ENCODE measurements around the gene ASCL4. TPM values are rescaled to one million over a fixed set of nuclear protein-coding genes. Genes with fewer than 3 reads are reported as not detected.

ASCL4 gene
- total and polyA plus RNA-seq, 2 donors (not counting 1 experiment from before 2014, with no cell fraction given): not detected

DNA sequence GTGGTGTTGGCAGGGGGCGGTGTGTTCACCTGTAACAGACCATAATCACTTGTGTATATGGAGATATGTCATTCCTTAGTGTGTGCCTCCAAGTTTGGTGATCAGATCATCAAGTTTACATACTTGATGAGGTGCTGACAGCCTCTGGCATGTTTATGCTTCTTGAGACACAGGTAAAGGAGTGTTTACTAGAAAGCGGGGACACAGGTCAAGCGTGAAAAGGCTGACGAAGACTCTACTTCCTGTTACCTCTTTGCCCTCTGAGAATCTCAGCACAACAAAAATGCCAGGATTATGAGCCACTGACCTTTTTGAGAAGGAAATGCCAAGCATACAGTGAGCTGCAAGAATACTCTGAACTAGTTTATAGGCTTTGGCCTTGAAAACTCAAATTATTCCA, 43.1 kb upstream of the ASCL4 start:
- Histone ChIP-seq H3K4me3 (replicated peaks in 1 of 4; ENCODE audit: control extremely low read depth in 1 of 4, insufficient read depth in 1 of 4, low read depth in 3 of 4, low read length in 4 of 4) (no peak overlapping the region), H3K9me3 (ENCODE audit: control insufficient read depth, insufficient read depth, low read depth, low read length) (no peaks in the 10 kb centered on the region), H3K4me2 (ENCODE audit: extremely low read depth, insufficient read depth, low read length) (no peak overlapping the region), H3K36me3 (ENCODE audit: control insufficient read depth, insufficient read depth, low read length) (peaks cover 7% of the 10 kb centered on the region), H3K79me2 (ENCODE audit: control insufficient read depth, insufficient read depth, low read length) (no peaks in the 10 kb centered on the region), H3K27me3 (ENCODE audit: control insufficient read depth, insufficient read depth, low read length) (no peaks in the 10 kb centered on the region), H3K9ac (ENCODE audit: insufficient read depth, low read length) (no peak overlapping the region), H3K4me1 (ENCODE audit: control insufficient read depth, extremely low read depth, insufficient read depth, low read length) (no peaks in the 10 kb centered on the region), H4K20me1 (ENCODE audit: control insufficient read depth, extremely low read depth, insufficient read depth, low read length) (no peaks in the 10 kb centered on the region), H3K27ac (ENCODE audit: insufficient read depth, low read length) (no peak overlapping the region), H2AFZ (ENCODE audit: low read length) (no peak overlapping the region)
- TF ChIP-seq EZH2 (IDR thresholded peaks at IDR 0.05; ENCODE audit: low read length, missing control alignments): no peak
- TF ChIP-seq, protein P1, sequence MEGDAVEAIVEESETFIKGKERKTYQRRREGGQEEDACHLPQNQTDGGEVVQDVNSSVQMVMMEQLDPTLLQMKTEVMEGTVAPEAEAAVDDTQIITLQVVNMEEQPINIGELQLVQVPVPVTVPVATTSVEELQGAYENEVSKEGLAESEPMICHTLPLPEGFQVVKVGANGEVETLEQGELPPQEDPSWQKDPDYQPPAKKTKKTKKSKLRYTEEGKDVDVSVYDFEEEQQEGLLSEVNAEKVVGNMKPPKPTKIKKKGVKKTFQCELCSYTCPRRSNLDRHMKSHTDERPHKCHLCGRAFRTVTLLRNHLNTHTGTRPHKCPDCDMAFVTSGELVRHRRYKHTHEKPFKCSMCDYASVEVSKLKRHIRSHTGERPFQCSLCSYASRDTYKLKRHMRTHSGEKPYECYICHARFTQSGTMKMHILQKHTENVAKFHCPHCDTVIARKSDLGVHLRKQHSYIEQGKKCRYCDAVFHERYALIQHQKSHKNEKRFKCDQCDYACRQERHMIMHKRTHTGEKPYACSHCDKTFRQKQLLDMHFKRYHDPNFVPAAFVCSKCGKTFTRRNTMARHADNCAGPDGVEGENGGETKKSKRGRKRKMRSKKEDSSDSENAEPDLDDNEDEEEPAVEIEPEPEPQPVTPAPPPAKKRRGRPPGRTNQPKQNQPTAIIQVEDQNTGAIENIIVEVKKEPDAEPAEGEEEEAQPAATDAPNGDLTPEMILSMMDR (conservative IDR thresholded peaks at IDR 0.05 in 1 of 2, IDR thresholded peaks at IDR 0.05 in 1 of 2; ENCODE audit: low read depth in 1 of 2, low read length in 2 of 2): no peak
- DNase-seq (ENCODE audit: low read depth in 2 of 2): no peak

DNA sequence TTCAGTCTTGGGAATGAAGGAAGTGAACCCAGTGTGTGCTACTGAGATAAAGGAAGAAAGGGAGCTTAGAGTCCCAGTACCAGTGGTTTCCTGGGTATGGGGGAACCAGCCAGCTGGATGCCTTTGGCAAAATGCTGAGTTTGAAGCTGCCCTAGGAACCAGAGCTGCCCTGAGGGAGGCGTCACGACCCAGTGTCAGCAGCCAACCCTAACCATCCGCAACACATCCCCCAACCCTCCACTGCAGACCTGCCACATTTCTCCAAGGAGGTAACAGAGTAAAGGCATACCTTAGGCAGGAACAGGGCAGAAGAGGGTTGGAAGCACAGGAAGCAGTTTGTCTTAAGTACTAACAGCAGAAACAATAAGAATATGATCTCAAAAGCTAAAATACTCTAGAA, 42.1 kb upstream of the ASCL4 start:
- Histone ChIP-seq H3K79me2 (ENCODE audit: control insufficient read depth, insufficient read depth, low read length) (no peaks in the 10 kb centered on the region), H3K9ac (ENCODE audit: insufficient read depth, low read length) (no peak overlapping the region), H3K27me3 (ENCODE audit: control insufficient read depth, insufficient read depth, low read length) (no peaks in the 10 kb centered on the region), H3K9me3 (ENCODE audit: control insufficient read depth, insufficient read depth, low read depth, low read length) (no peaks in the 10 kb centered on the region), H4K20me1 (ENCODE audit: control insufficient read depth, extremely low read depth, insufficient read depth, low read length) (no peaks in the 10 kb centered on the region), H3K4me2 (ENCODE audit: extremely low read depth, insufficient read depth, low read length) (no peak overlapping the region), H3K4me1 (ENCODE audit: control insufficient read depth, extremely low read depth, insufficient read depth, low read length) (no peaks in the 10 kb centered on the region), H2AFZ (ENCODE audit: low read length) (no peak overlapping the region), H3K27ac (ENCODE audit: insufficient read depth, low read length) (no peak overlapping the region), H3K4me3 (replicated peaks in 1 of 4; ENCODE audit: control extremely low read depth in 1 of 4, insufficient read depth in 1 of 4, low read depth in 3 of 4, low read length in 4 of 4) (no peak overlapping the region), H3K36me3 (ENCODE audit: control insufficient read depth, insufficient read depth, low read length) (peaks cover 12% of the 10 kb centered on the region)
- no peak for TF ChIP-seq EZH2 (IDR thresholded peaks at IDR 0.05; ENCODE audit: low read length, missing control alignments)
- TF ChIP-seq, protein P1 (conservative IDR thresholded peaks at IDR 0.05 in 1 of 2, IDR thresholded peaks at IDR 0.05 in 1 of 2; ENCODE audit: low read depth in 1 of 2, low read length in 2 of 2): no peak
- DNase-seq (ENCODE audit: low read depth in 2 of 2): no peak

DNA sequence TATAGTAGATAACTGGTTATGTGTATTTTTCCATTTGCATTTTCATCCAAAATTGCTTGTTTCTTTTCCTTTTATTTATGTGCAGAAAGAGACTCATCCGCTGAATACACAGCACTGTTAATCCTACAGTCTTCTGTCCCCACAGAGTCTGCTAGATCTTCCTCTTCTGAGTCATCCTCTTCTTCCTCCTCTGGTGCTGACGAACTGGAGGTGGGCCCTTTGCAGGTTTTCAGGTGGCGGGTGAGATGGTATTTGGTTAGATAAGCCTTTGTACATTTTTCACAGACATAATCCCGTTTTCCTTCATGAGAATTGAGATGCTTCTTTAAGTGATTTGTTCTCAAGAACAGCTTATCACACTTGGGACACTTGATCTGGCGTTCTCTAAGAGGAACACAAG, 40.4 kb upstream of the ASCL4 start:
- Histone ChIP-seq H3K36me3 (ENCODE audit: control insufficient read depth, insufficient read depth, low read length) (peaks cover 16% of the 10 kb centered on the region), H3K27ac (ENCODE audit: insufficient read depth, low read length) (no peak overlapping the region), H3K4me3 (replicated peaks in 1 of 4; ENCODE audit: control extremely low read depth in 1 of 4, insufficient read depth in 1 of 4, low read depth in 3 of 4, low read length in 4 of 4) (no peak overlapping the region), H4K20me1 (ENCODE audit: control insufficient read depth, extremely low read depth, insufficient read depth, low read length) (no peaks in the 10 kb centered on the region), H3K4me2 (ENCODE audit: extremely low read depth, insufficient read depth, low read length) (no peak overlapping the region), H3K9me3 (ENCODE audit: control insufficient read depth, insufficient read depth, low read depth, low read length) (no peaks in the 10 kb centered on the region), H3K79me2 (ENCODE audit: control insufficient read depth, insufficient read depth, low read length) (no peaks in the 10 kb centered on the region), H3K4me1 (ENCODE audit: control insufficient read depth, extremely low read depth, insufficient read depth, low read length) (no peaks in the 10 kb centered on the region), H3K27me3 (ENCODE audit: control insufficient read depth, insufficient read depth, low read length) (no peaks in the 10 kb centered on the region), H2AFZ (ENCODE audit: low read length) (no peak overlapping the region), H3K9ac (ENCODE audit: insufficient read depth, low read length) (no peak overlapping the region)
- no peak for DNase-seq (ENCODE audit: low read depth in 2 of 2)
- TF ChIP-seq, protein P1 (conservative IDR thresholded peaks at IDR 0.05 in 1 of 2, IDR thresholded peaks at IDR 0.05 in 1 of 2; ENCODE audit: low read depth in 1 of 2, low read length in 2 of 2): no peak
- no peak for TF ChIP-seq EZH2 (IDR thresholded peaks at IDR 0.05; ENCODE audit: low read length, missing control alignments)
